HepG2 (cell line): ENCODE results near the gene ALDH3B1. TPM values are rescaled to one million over a fixed set of nuclear protein-coding genes. Genes with fewer than 3 reads are reported as not detected.

Experiments used
- ATAC-seq: fragments of 200-7000 bp; cut with Tn5 transposase; 3 replicates; pipeline ENCODE4 v1.9.1; 2020; ENCODE audit warnings: mild to moderate bottlenecking, moderate library complexity
- BruUV-seq: library from RNA; stranded (reverse); fragments of 400-500 nt; replicated peaks from 2 replicates; lab custom pipeline; 2021; lab: Mats Ljungman, UMichigan
- CTCF ChIA-PET: fragments of 300-600 bp; formaldehyde crosslinking; extraction: SDS; loops from one replicate; lab custom pipeline; 2021; ENCODE audit warnings: low total read pairs, inconsistent platforms, low intra/inter-chr PET ratio; lab: Yijun Ruan, JAX
- POLR2A ChIA-PET: fragments of 350-600 bp; sonication (Branson Sonifier 250); formaldehyde crosslinking; loops from one replicate; lab custom pipeline; 2020; ENCODE audit warnings: antibody characterized with exemption, inconsistent platforms; lab: Yijun Ruan, JAX
- DNase-seq: peaks from one replicate; pipeline ENCODE4 v3.0.0-alpha.2; 2015; ENCODE audit warnings: low spot score
- FAIRE-seq: peaks from 3 replicates; lab custom pipeline; 2011; peaks lifted over from hg19 to GRCh38; lab: Jason Lieb, UNC
- H2AFZ ChIP-seq: one replicate; pipeline ENCODE4 v1.6.1; 2011; ENCODE audit warnings: low read length, inconsistent platforms
- H3K27ac ChIP-seq: fragments of 300-600 bp; 3 replicates; pipeline ENCODE4 v1.8.0; 2011; ENCODE audit warnings: mixed run types, mild to moderate bottlenecking, mixed read lengths, low read length, inconsistent platforms; ENCODE audit not compliant: insufficient read depth; ENCODE audit errors: extremely low read length
- H3K27me3 ChIP-seq, 2 experiments: fragments of 200-600 bp in 1 of 2; 2 replicates in 1 of 2; 3 replicates in 1 of 2; pipeline versions ENCODE4 v1.6.0 to v1.8.0; 2011; ENCODE audit warnings: low read length in 2 of 2, mild to moderate bottlenecking in 2 of 2, moderate library complexity in 2 of 2, inconsistent platforms in 1 of 2; ENCODE audit not compliant: insufficient read depth in 2 of 2, control insufficient read depth in 1 of 2
- H3K36me3 ChIP-seq, 2 experiments: fragments of 200-600 bp in 1 of 2; replicated peaks in 1 of 2; 2 replicates in 1 of 2; 3 replicates in 1 of 2; pipeline versions ENCODE4 v1.5.1 to v1.8.0; 2011; ENCODE audit warnings: low read length in 2 of 2, inconsistent platforms in 1 of 2; ENCODE audit not compliant: insufficient read depth in 2 of 2, control insufficient read depth in 1 of 2
- H3K4me1 ChIP-seq: 2 replicates; pipeline ENCODE4 v1.5.1; 2012; ENCODE audit warnings: low read length, inconsistent platforms; ENCODE audit not compliant: insufficient read depth
- H3K4me2 ChIP-seq: 2 replicates; pipeline ENCODE4 v1.6.0; 2011; ENCODE audit warnings: low read depth, low read length, inconsistent platforms
- H3K4me3 ChIP-seq, 3 experiments: fragments of 200-600 bp in 1 of 3; sonication (generic), shearing (Covaris generic) in 1 of 3; replicated peaks in 1 of 3; 2 replicates each; pipeline ENCODE4 v1.5.1; 2011 to 2016; ENCODE audit warnings: low read length in 3 of 3, inconsistent platforms in 2 of 3, low read depth in 2 of 3, mild to moderate bottlenecking in 2 of 3, control low read depth in 1 of 3, mixed read lengths in 1 of 3; ENCODE audit not compliant: insufficient read depth in 1 of 3
- H3K79me2 ChIP-seq: one replicate; pipeline ENCODE4 v1.6.1; 2011; ENCODE audit warnings: low read length, inconsistent platforms; ENCODE audit not compliant: insufficient read depth
- H3K9ac ChIP-seq: 2 replicates; pipeline ENCODE4 v1.6.0; 2011; ENCODE audit warnings: mild to moderate bottlenecking, low read depth, low read length, inconsistent platforms; ENCODE audit not compliant: insufficient read depth
- H3K9me3 ChIP-seq: 2 replicates; pipeline ENCODE4 v1.5.1; 2012; ENCODE audit warnings: mild to moderate bottlenecking, low read length
- H4K20me1 ChIP-seq: 2 replicates; pipeline ENCODE4 v1.6.0; 2011; ENCODE audit warnings: inconsistent platforms, mild to moderate bottlenecking, low read length, moderate library complexity; ENCODE audit not compliant: insufficient read depth
- GABPA ChIP-seq, 2 experiments: IDR thresholded peaks; 2 replicates each; pipeline ENCODE4 v1.6.1; 2011 to 2016; ENCODE audit warnings: low read depth in 2 of 2, low read length in 1 of 2, missing biosample characterization in 1 of 2, missing genetic modification characterization in 1 of 2
- HMG20A ChIP-seq: IDR thresholded peaks from 2 replicates; pipeline ENCODE4 v1.6.1; 2016; ENCODE audit warnings: borderline replicate concordance
- KLF16 ChIP-seq, 2 experiments: sonication (generic) in 1 of 2; formaldehyde crosslinking in 1 of 2; IDR thresholded peaks; 2 replicates each; pipeline versions ENCODE4 v1.6.1 to v1.8.0; 2016 to 2023; ENCODE audit warnings: missing genetic modification reagents in 2 of 2, missing compliant biosample characterization in 1 of 2
- NR2F6 ChIP-seq, 2 experiments: IDR thresholded peaks; 2 replicates each; pipeline ENCODE4 v1.6.1; 2016; ENCODE audit warnings: antibody characterized with exemption in 1 of 2, mild to moderate bottlenecking in 1 of 2
- SOX13 ChIP-seq, 3 experiments: fragments of 450-650 bp in 1 of 3; sonication (generic) in 1 of 3; formaldehyde crosslinking in 1 of 3; IDR thresholded peaks in 2 of 3; conservative IDR thresholded peaks in 1 of 3; 2 replicates each; pipeline versions ENCODE4 v1.5.0 to v1.6.1; 2016 to 2020; ENCODE audit warnings: antibody characterized with exemption in 1 of 3, mild to moderate bottlenecking in 1 of 3, missing compliant biosample characterization in 1 of 3, missing genetic modification reagents in 1 of 3, moderate library complexity in 1 of 3
- THAP7 ChIP-seq: sonication (generic); formaldehyde crosslinking; IDR thresholded peaks from 2 replicates; pipeline ENCODE4 v1.8.1; 2023; ENCODE audit warnings: mild to moderate bottlenecking, missing genetic modification reagents
- ZNF318 ChIP-seq: sonication (generic); formaldehyde crosslinking; IDR thresholded peaks from 2 replicates; pipeline ENCODE4 v1.4.0; 2020; ENCODE audit warnings: mild to moderate bottlenecking, missing genetic modification reagents
- ZNF547 ChIP-seq: sonication (generic); formaldehyde crosslinking; IDR thresholded peaks from 2 replicates; pipeline ENCODE4 v1.5.1; 2020; ENCODE audit warnings: mild to moderate bottlenecking, missing genetic modification reagents
- ZNF691 ChIP-seq: sonication (generic); formaldehyde crosslinking; IDR thresholded peaks from 2 replicates; pipeline ENCODE4 v1.4.0; 2020; ENCODE audit warnings: missing genetic modification reagents, low read depth, mild to moderate bottlenecking, borderline replicate concordance
- ZNF775 ChIP-seq: sonication (generic); formaldehyde crosslinking; IDR thresholded peaks from 2 replicates; pipeline ENCODE4 v1.4.0; 2020; ENCODE audit warnings: missing genetic modification reagents, mild to moderate bottlenecking, moderate library complexity, borderline replicate concordance
- ZSCAN9 ChIP-seq: IDR thresholded peaks from 2 replicates; pipeline ENCODE4 v1.6.1; 2016; ENCODE audit warnings: borderline replicate concordance
- WGBS: methylation state at CpG from one replicate; pipeline ENCODE4 v1.1.6; 2017; ENCODE audit warnings: low lambda C conversion rate; 5-methylcytosine and 5-hydroxymethylcytosine counted together
- in situ Hi-C: cut with HindIII; loops from 2 replicates; pipeline ENCODE4 v1.10.0; 2017; ENCODE audit warnings: low pct_unique_long_range_greater_than_20kb; ENCODE audit not compliant: extremely low pct_ligation_motif_present
- intact Hi-C: fragments of 100-400 bp; cut with micrococcal nuclease; formaldehyde crosslinking; loops from one replicate; pipeline ENCODE4 v1.10.0; 2022; ENCODE audit not compliant: unreplicated experiment
- polyA plus RNA-seq, 8 experiments: library from polyadenylated mRNA; depleted of rRNA in 3 of 8; stranded (reverse) in 7 of 8; unstranded in 1 of 8; fragments of >200 nt; fragmentation: Illumina TruSeq in 4 of 8; extraction: Trizol in 4 of 8; gene quantifications; 2 replicates each; pipeline versions ENCODE4 v1.2.1 to v1.2.3, GENCODE V29; 2011 to 2016; ENCODE audit warnings: low read depth in 4 of 8, missing spikeins in 1 of 8, mixed read lengths in 1 of 8; ENCODE audit not compliant: insufficient read depth in 1 of 8
- total RNA-seq, 5 experiments: library from RNA; depleted of rRNA; stranded (reverse); fragments of >200 nt; fragmentation: Illumina TruSeq; extraction: Trizol; gene quantifications; 2 replicates each; pipeline ENCODE4 v1.2.3, GENCODE V29; 2016; ENCODE audit warnings: low read depth in 1 of 5

The ALDH3B1 gene
- total and polyA plus RNA-seq, 2 of the 13 experiments (the other 11 are each of a cell fraction or from before 2014, with no cell fraction given) = 4.0 to 6.7 TPM

GRCh38 chr11:68030318-68031143, 20.4 kb downstream of the ALDH3B1 start, which contains the start of gene NDUFS8:
NDUFS8 (plus strand) TSS chr11:68030681; CDS start chr11:68032152, 1,471 bp downstream.
- WGBS = 0% methylated on average over 34 of the region's 56 CpGs
- no peaks in the 10 kb centered on the region for H3K9me3 ChIP-seq
- peak within 1 kb of the TSS; percentile 96 for H3K9ac ChIP-seq
- peak within 1 kb of the TSS; percentile 97 for H3K4me2 ChIP-seq
- ChIA-PET POLR2A (interaction anchor here (0.7 to 3.1 kb wide), 6 partner anchors 7 to 116 kb away, joined by 3 to 13 read pairs (median 6); partner anchors contain the start of gene ALDH3B1), CTCF (no interaction called here)
- DNase-seq (peak; percentile 99), ATAC-seq (peak; percentile 95), FAIRE-seq (peak; percentile 92)
- H3K36me3 ChIP-seq = peaks cover 8 to 13% of the 10 kb centered on the region in 2 experiments; a peak in 3 of 5 replicates
- no peak within 1 kb of the TSS for H2AFZ ChIP-seq
- TSS peak; percentile 55 for BruUV-seq
- in situ Hi-C loops (no loop called here), intact Hi-C loops (loop anchor here (1.0 kb wide), 1 partner anchor 8 kb away; no protein-coding TSS in a partner anchor)
- H3K27ac ChIP-seq = peak within 1 kb of the TSS; percentile 86
- peaks cover 26% of the 10 kb centered on the region for H3K79me2 ChIP-seq
- no peaks in the 10 kb centered on the region for H4K20me1 ChIP-seq
- H3K4me1 ChIP-seq = peaks cover 34% of the 10 kb centered on the region
- H3K27me3 ChIP-seq = no peaks in the 10 kb centered on the region; a peak in 1 of 5 replicates
- peak within 1 kb of the TSS; percentile 78 to 84 (median 83) for H3K4me3 ChIP-seq
- peak; percentile 89 for TF ChIP-seq ZNF547 (CRISPR knock-in tag)
- no peak for TF ChIP-seq HMG20A
- no peak for TF ChIP-seq NR2F6 (IDR thresholded peaks at IDR 0.05)
- no peak for TF ChIP-seq NR2F6 (CRISPR knock-in tag; IDR thresholded peaks at IDR 0.05)
- TF ChIP-seq ZNF775 (CRISPR knock-in tag) = no peak
- no peak for TF ChIP-seq GABPA (IDR thresholded peaks at IDR 0.05; ENCODE audit: low read depth, low read length)
- peak; percentile 93 for TF ChIP-seq GABPA (CRISPR knock-in tag; IDR thresholded peaks at IDR 0.05; ENCODE audit: low read depth)
- TF ChIP-seq KLF16 (CRISPR knock-in tag; IDR thresholded peaks at IDR 0.05) = peak in 1 of 2 experiments; percentile 72; a peak in 2 of 4 replicates
- no peak for TF ChIP-seq ZSCAN9
- TF ChIP-seq SOX13 (IDR thresholded peaks at IDR 0.05) = no peak
- peak in 1 of 2 experiments; percentile 18; a peak in 1 of 4 replicates for TF ChIP-seq SOX13 (CRISPR knock-in tag; conservative IDR thresholded peaks at IDR 0.05 in 1 of 2, IDR thresholded peaks at IDR 0.05 in 1 of 2)
- TF ChIP-seq ZNF318 (CRISPR knock-in tag) = no peak
- 0 out of 2 replicates have a peak, but pooled peaks have one; percentile 81 for TF ChIP-seq ZNF691 (CRISPR knock-in tag)
- peak; percentile 70; the same call in 1 of the 2 replicates for TF ChIP-seq THAP7 (CRISPR knock-in tag)
